HCT116 (cell line): Measurements from ENCODE around the gene SPIB. TPM values are rescaled to one million over a fixed set of nuclear protein-coding genes. Genes with fewer than 3 reads are reported as not detected.

ENCODE experiments used
- ATAC-seq: fragments of 200-7000 bp; cut with Tn5 transposase; 2 replicates; pipeline ENCODE4 v1.9.1; 2020; ENCODE audit warnings: mild to moderate bottlenecking, moderate library complexity
- BruUV-seq: library from RNA; stranded (reverse); fragments of 400-500 nt; replicated peaks from 2 replicates; lab custom pipeline; 2021; lab: Mats Ljungman, UMichigan
- CTCF ChIA-PET: fragments of 300-600 bp; sonication (Branson Sonifier 250); formaldehyde crosslinking; loops from one replicate; lab custom pipeline; 2021; ENCODE audit warnings: antibody characterized with exemption; lab: Charles Lee
- POLR2A ChIA-PET: fragments of 300-600, 350-600 bp; sonication (Branson Sonifier 250); formaldehyde crosslinking; loops from one replicate; lab custom pipeline; 2021; ENCODE audit warnings: antibody characterized with exemption; lab: Charles Lee
- RAD21 ChIA-PET, 2 experiments: fragments of 300-600 bp; sonication (Branson Sonifier 250); formaldehyde crosslinking; loops; one replicate each; lab custom pipeline; 2023; ENCODE audit warnings: low total read pairs in 2 of 2; ENCODE audit not compliant: uncharacterized antibody in 2 of 2, unreplicated experiment in 2 of 2, low non-redundant PET in 1 of 2; lab: Charles Lee
- DNase-seq: peaks from one replicate; pipeline ENCODE4 v3.0.0-alpha.2; 2010; ENCODE audit warnings: low read depth, low spot score
- H2AFZ ChIP-seq: fragments of 200-600 bp; shearing (Covaris generic), sonication (generic); 2 replicates; pipeline ENCODE4 v1.6.1; 2017; ENCODE audit warnings: low read depth, mixed run types, mixed read lengths, antibody characterized with exemption, low read length; ENCODE audit not compliant: poor library complexity, severe bottlenecking
- H3K27ac ChIP-seq: 2 replicates; pipeline ENCODE4 v1.5.1; 2012; ENCODE audit warnings: low read depth, low read length
- H3K27me3 ChIP-seq: fragments of 200-600 bp; sonication (generic); 2 replicates; pipeline ENCODE4 v1.6.1; 2016; ENCODE audit warnings: mixed run types, low read length, mixed read lengths; ENCODE audit not compliant: insufficient read depth
- H3K36me3 ChIP-seq, 2 experiments: fragments of 200-500 bp in 1 of 2; fragments of 200-600 bp in 1 of 2; sonication (Bioruptor generic) in 1 of 2; sonication (generic) in 1 of 2; 2 replicates each; pipeline versions ENCODE4 v1.5.1 to v1.6.1; 2014 to 2016; ENCODE audit warnings: low read length in 2 of 2, inconsistent platforms in 1 of 2, mixed read lengths in 1 of 2, mixed run types in 1 of 2; ENCODE audit not compliant: insufficient read depth in 2 of 2, control insufficient read depth in 1 of 2
- H3K4me1 ChIP-seq, 2 experiments: fragments of 200-600 bp in 1 of 2; sonication (generic) in 1 of 2; 2 replicates each; pipeline versions ENCODE4 v1.5.1 to v1.6.1; 2012 to 2017; ENCODE audit warnings: low read length in 2 of 2, inconsistent platforms in 1 of 2, mild to moderate bottlenecking in 1 of 2, mixed read lengths in 1 of 2, mixed run types in 1 of 2, moderate library complexity in 1 of 2; ENCODE audit not compliant: insufficient read depth in 2 of 2, control insufficient read depth in 1 of 2
- H3K4me2 ChIP-seq: fragments of 200-600 bp; sonication (generic); 2 replicates; pipeline ENCODE4 v1.6.1; 2017; ENCODE audit warnings: mixed run types, low read length, mixed read lengths
- H3K4me3 ChIP-seq, 2 experiments: fragments of 200-600 bp in 1 of 2; sonication (generic) in 1 of 2; replicated peaks in 1 of 2; 2 replicates each; pipeline ENCODE4 v1.5.1; 2011 to 2016; ENCODE audit warnings: low read length in 2 of 2, control low read depth in 1 of 2, low read depth in 1 of 2, mild to moderate bottlenecking in 1 of 2, mixed read lengths in 1 of 2, mixed run types in 1 of 2
- H3K79me2 ChIP-seq: fragments of 200-600 bp; sonication (generic); 2 replicates; pipeline ENCODE4 v1.6.1; 2017; ENCODE audit warnings: mild to moderate bottlenecking, mixed run types, low read length, moderate library complexity, mixed read lengths; ENCODE audit not compliant: insufficient read depth
- H3K9ac ChIP-seq: fragments of 200-600 bp; sonication (generic); 2 replicates; pipeline ENCODE4 v1.6.1; 2016; ENCODE audit warnings: low read length, mixed read lengths
- H3K9me2 ChIP-seq: fragments of 200-600 bp; sonication (generic), shearing (Covaris generic); 2 replicates; pipeline ENCODE4 v1.6.1; 2017; ENCODE audit warnings: mixed run types, mild to moderate bottlenecking, moderate library complexity; ENCODE audit not compliant: insufficient read depth
- H3K9me3 ChIP-seq, 2 experiments: fragments of 200-500 bp in 1 of 2; fragments of 200-600 bp in 1 of 2; sonication (Bioruptor generic) in 1 of 2; sonication (generic) in 1 of 2; 2 replicates each; pipeline ENCODE4 v1.6.1; 2014 to 2017; ENCODE audit warnings: low read length in 2 of 2, mixed read lengths in 2 of 2, inconsistent platforms in 1 of 2, low read depth in 1 of 2, mild to moderate bottlenecking in 1 of 2, mixed run types in 1 of 2, moderate library complexity in 1 of 2; ENCODE audit not compliant: control insufficient read depth in 1 of 2, insufficient read depth in 1 of 2
- H4K20me1 ChIP-seq: fragments of 200-600 bp; sonication (generic), shearing (Covaris generic); 2 replicates; pipeline ENCODE4 v1.6.1; 2017; ENCODE audit warnings: mixed run types, mild to moderate bottlenecking, moderate library complexity; ENCODE audit not compliant: insufficient read depth
- ELF1 ChIP-seq: IDR thresholded peaks from 2 replicates; pipeline ENCODE4 v1.6.1; 2012; ENCODE audit warnings: low read depth, borderline replicate concordance
- EZH2phosphoT487 ChIP-seq: fragments of 200-600 bp; IDR thresholded peaks from 2 replicates; pipeline ENCODE4 v1.6.1; 2018; ENCODE audit warnings: antibody characterized with exemption, borderline replicate concordance
- FOSL1 ChIP-seq: IDR thresholded peaks from 2 replicates; pipeline ENCODE4 v1.6.1; 2012; ENCODE audit warnings: low read depth
- JUND ChIP-seq: IDR thresholded peaks from 2 replicates; pipeline ENCODE4 v1.6.1; 2012
- POLR2A ChIP-seq: IDR thresholded peaks from 2 replicates; pipeline ENCODE4 v1.7.0; 2011; ENCODE audit warnings: borderline replicate concordance; ENCODE audit not compliant: insufficient read depth, insufficient read length; ENCODE audit errors: extremely low read depth
- TCF7L2 ChIP-seq: IDR thresholded peaks from 2 replicates; pipeline ENCODE4 v1.7.0; 2011; ENCODE audit warnings: borderline replicate concordance, inconsistent platforms; ENCODE audit not compliant: insufficient read depth, insufficient read length; ENCODE audit errors: extremely low read depth
- ZBTB33 ChIP-seq: IDR thresholded peaks from 2 replicates; pipeline ENCODE4 v1.6.1; 2011; ENCODE audit warnings: mild to moderate bottlenecking, low read length, moderate library complexity; ENCODE audit not compliant: insufficient replicate concordance; ENCODE audit errors: extremely low read depth
- intact Hi-C: fragments of 100-400 bp; cut with micrococcal nuclease; formaldehyde crosslinking; loops from 2 replicates; pipeline ENCODE4 v1.10.0; 2022
- total RNA-seq: library from RNA; stranded (reverse); gene quantifications from one replicate; pipeline ENCODE4 v1.2.1, GENCODE V29; 2021; ENCODE audit not compliant: unreplicated experiment

Gene SPIB
- total RNA-seq, 1 experiment from 2014 or later = 0.96 TPM

DNA sequence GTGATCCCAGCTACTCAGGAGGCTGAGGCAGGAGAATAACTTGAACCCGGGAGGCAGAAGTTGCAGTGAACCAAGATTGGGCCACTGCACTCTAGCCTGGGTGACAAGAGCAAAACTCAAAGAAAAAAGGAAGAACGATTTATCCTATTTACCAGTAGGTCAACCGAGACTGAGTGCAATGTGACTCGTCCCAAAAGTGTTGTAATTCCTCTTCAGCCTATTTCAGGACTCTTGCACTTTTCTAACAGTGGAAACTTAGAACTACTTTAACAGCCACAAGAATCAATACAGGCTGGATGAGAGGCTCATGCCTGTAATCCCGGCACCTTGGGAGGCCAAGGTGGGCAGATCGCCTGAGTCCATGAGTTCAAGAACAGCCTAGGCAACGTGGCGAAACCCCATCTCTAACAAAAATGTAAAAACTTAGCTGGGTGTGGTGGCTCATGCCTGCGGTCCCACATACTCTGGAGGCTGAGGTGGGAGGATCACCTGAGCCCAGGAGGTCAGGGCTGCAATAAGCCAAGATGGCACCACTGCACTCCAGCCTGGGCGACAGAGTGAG lies 46.7 kb upstream of the SPIB start:
- TF ChIP-seq TCF7L2 (no peak), JUND (no peak), FOSL1 (no peak), POLR2A (no peak), ELF1 (no peak), ZBTB33 (no peak), EZH2phosphoT487 (no peak)
- H3K79me2 ChIP-seq = no peaks in the 10 kb centered on the region
- ATAC-seq (no peak), DNase-seq (no peak)
- POLR2A ChIA-PET = no interaction called here
- no peak overlapping the region for H2AFZ ChIP-seq
- H3K9me2 ChIP-seq = no peaks in the 10 kb centered on the region
- no peaks in the 10 kb centered on the region for H4K20me1 ChIP-seq
- intact Hi-C loops = no loop called here
- no peaks in the 10 kb centered on the region for H3K36me3 ChIP-seq
- H3K4me1 ChIP-seq = peaks cover 3 to 22% of the 10 kb centered on the region in 2 experiments; a peak in 3 of 4 replicates
- H3K4me2 ChIP-seq = no peak overlapping the region
- RAD21 ChIA-PET = no interaction called here
- no peak overlapping the region for H3K27ac ChIP-seq
- no peak overlapping the region for H3K4me3 ChIP-seq
- no peaks in the 10 kb centered on the region for H3K9me3 ChIP-seq
- CTCF ChIA-PET = interaction anchor here (1.4 kb wide), 1 partner anchor 15 kb away, joined by 4 read pairs; no protein-coding TSS in a partner anchor
- H3K27me3 ChIP-seq = no peaks in the 10 kb centered on the region
- no peak overlapping the region for H3K9ac ChIP-seq
- BruUV-seq = no TSS peak
